ENCODE measurements around the gene MSI2. TPM values are rescaled to one million over a fixed set of nuclear protein-coding genes. Genes with fewer than 3 reads are reported as not detected.

MSI2 gene
- total RNA-seq, 4 donors from 2014 or later, result 9.9 to 18.5 (median 13.8) TPM

DNA sequence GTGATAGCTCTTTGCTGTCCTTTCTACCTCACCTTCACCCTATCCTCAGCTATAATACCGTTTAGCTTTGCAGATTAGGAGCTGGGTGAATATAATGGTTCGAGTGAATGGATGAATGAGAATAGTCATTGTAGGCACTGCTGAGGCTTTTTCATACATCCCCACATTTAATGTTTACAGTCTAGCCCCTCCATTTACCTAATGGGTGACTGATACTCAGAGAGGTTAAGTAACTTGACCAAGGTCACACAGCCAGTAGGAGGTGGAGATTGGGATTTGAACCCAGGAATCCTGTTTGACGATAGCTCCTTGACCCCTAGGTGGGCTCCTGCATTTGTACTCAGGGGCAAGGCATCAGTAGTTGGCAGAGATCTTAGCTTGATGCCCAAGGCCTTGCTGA is 293.1 kb downstream of the MSI2 start:
- WGBS, 2 donors, result 90 to 96% methylated on average over 3 of the region's 3 CpGs

DNA sequence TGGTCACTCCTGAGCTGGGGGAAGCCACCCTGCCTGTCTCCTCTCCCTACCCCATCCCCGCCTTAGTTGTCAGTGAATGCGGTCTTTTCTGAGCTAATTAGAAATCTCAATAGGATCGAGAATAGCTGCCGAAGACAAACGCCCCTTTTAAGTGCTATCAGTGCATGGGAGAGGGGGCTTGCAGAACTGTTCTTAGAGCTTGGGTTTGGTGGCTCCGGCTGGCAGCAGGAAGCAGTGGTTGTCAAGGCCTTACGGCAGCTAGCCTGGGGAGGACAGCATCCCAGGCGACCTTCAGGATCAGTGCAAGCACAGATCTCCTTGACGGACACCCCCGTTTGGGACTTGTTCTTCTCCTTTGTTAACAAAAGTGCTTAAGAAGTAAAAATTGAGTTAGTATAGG is 293.7 kb downstream of the MSI2 start:
- no peak overlapping the region for H3K4me3 ChIP-seq (ENCODE audit: low read depth, poor library complexity, severe bottlenecking)
- 92 to 94% methylated on average over 10 of the region's 10 CpGs for WGBS, 2 donors
- no peak for DNase-seq (ENCODE audit: low spot score in 2 of 2)
- intact Hi-C loops (cut with DNase I; ENCODE audit: low total_unique reads), result no loop called here
- TF ChIP-seq POLR2A (IDR thresholded peaks at IDR 0.05), result no peak

More for the DNA sequence above, 293.1 kb downstream of the MSI2 start:
- intact Hi-C loops (cut with DNase I; ENCODE audit: low total_unique reads), result no loop called here
- no peak for DNase-seq (ENCODE audit: low spot score in 2 of 2)
- no peak overlapping the region for H3K4me3 ChIP-seq (ENCODE audit: low read depth, poor library complexity, severe bottlenecking)
- TF ChIP-seq POLR2A (IDR thresholded peaks at IDR 0.05) (no peak), CTCF (IDR thresholded peaks at IDR 0.05) (no peak)

DNA sequence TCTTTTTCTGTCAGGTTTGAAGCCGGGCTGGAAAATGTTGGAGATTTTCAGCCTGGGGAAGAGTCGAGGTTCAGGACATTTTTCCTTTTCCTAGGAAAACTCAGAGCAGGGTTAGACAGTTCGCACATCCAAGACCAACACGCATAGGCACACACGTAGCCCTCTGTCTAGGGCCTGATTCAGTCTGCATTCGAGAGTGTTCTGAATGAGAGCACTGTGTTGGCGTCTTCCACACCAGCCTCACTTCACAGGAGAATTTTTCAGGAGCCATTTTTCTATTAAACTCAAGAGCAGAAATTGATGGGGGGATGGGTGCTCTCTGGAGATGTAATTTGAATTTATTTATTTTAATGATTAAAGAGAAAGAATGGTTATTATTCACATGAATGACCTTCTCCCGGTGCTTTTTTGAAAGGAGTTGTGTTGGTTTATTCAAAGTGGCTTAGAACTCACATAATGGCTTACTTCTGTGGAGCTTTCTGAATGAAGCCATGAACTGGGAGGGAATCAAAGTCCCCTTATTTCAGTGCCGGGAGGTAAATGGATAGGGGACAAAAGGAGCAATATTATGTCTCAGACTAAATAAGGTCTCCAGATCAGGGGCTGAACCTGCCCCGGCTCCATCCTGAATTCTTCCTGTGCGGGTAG is 294.5 kb downstream of the MSI2 start:
- intact Hi-C loops (cut with DNase I; ENCODE audit: low total_unique reads), result no loop called here
- WGBS, 2 donors, result 91 to 92% methylated on average over 11 of the region's 11 CpGs
- no peak for DNase-seq (ENCODE audit: low spot score in 2 of 2)
- H3K4me3 ChIP-seq (ENCODE audit: low read depth, poor library complexity, severe bottlenecking), result no peak overlapping the region
- TF ChIP-seq CTCF (IDR thresholded peaks at IDR 0.05) (no peak), POLR2A (IDR thresholded peaks at IDR 0.05) (no peak)

GRCh38 chr17:57551321-57552079 is 295.2 kb downstream of the MSI2 start:
- WGBS, 2 donors, result 87 to 90% methylated on average over 13 to 14 of the region's 14 CpGs
- DNase-seq (ENCODE audit: low spot score in 2 of 2), result no peak
- intact Hi-C loops (cut with DNase I; ENCODE audit: low total_unique reads), result no loop called here
- H3K4me3 ChIP-seq (ENCODE audit: low read depth, poor library complexity, severe bottlenecking), result no peak overlapping the region
- TF ChIP-seq CTCF (IDR thresholded peaks at IDR 0.05), result no peak
- no peak for TF ChIP-seq POLR2A (IDR thresholded peaks at IDR 0.05)

DNA sequence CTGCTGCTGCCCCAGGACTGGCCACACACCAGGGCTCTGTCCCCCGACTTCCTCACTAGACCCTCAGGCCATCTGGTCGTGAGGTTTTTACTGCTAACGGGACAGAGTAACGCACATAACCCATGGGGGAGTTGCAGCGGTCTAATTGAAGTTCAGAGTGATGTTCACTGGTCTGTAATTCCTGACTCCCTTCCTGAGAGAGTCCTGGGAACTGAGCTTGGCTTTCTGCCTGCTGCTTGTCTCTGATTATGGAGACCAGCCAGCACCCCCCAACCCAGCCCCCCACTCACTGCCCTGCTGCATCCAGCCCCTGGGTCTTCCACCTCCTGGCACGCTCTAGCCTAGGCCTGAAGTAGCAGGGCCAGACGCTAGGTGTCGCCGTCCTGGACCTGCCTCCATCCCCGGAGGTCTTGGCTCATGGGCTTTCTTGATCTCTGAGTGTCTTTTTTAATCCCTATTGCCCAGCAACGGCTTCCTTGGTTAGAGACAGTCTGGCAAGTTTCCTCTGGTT is 295.8 kb downstream of the MSI2 start:
- 40 to 58% methylated on average over 11 of the region's 11 CpGs for WGBS, 2 donors
- no peak for DNase-seq (ENCODE audit: low spot score in 2 of 2)
- H3K4me3 ChIP-seq (ENCODE audit: low read depth, poor library complexity, severe bottlenecking), result no peak overlapping the region
- TF ChIP-seq POLR2A (IDR thresholded peaks at IDR 0.05), result no peak
- TF ChIP-seq CTCF (IDR thresholded peaks at IDR 0.05), result no peak
- intact Hi-C loops (cut with DNase I; ENCODE audit: low total_unique reads), result no loop called here

- H3K4me3 ChIP-seq (ENCODE audit: low read depth, poor library complexity, severe bottlenecking), result no peak overlapping the region
- 79 to 86% methylated on average over 12 of the region's 12 CpGs for WGBS, 2 donors
- TF ChIP-seq POLR2A (IDR thresholded peaks at IDR 0.05) (no peak), CTCF (IDR thresholded peaks at IDR 0.05) (no peak)
- no peak for DNase-seq (ENCODE audit: low spot score in 2 of 2)
- intact Hi-C loops (cut with DNase I; ENCODE audit: low total_unique reads), result no loop called here
Measured at GRCh38 chr17:57553526-57553925, 297.2 kb downstream of the MSI2 start.
